Measurements from ENCODE around the gene CLEC5A.
"Not testable (repeated sequence)": the region's sequence is repeated elsewhere in the genome, so short reads cannot be mapped to it uniquely, and the experiment has no call there.

The CLEC5A gene

DNA sequence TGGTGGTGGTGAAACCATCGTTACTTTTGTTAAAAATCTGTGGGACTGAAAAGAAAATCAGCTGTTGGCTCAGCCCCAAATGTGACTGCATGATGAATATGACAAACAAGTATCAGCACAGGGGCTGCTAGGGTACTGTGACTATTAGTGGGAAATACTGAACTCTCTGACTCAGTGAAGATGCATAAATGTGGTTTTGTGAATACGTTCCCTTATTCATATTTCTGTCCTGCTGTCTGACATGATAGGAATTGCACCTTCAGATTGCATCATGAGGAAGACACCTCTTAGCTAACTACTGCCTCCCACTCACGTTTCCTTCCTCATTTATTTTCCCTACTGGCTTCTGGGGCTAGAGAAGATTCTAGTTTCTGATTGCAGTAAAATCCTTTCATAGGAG is 1.4 kb downstream of the CLEC5A start:
- DNase-seq = no peak

DNA sequence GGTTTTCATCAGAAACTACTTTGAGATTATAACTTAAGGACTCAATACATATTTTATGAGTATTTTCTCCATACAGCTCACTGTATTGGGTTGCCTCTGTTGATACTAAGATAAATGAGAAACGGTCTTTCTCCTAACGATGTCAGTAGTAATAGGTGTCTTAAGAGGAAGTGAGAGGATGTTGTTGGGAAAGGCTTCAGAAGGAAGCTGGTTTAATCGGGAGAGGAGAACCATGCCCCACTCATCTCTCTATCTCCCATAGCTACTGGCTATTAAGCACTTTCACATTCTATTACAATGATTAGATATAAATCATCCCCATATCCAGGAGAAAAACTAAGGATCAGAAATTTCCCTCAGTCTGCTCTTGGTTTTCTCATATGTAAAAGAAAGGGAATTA is 2.0 kb downstream of the CLEC5A start:
- DNase-seq = no peak

DNA sequence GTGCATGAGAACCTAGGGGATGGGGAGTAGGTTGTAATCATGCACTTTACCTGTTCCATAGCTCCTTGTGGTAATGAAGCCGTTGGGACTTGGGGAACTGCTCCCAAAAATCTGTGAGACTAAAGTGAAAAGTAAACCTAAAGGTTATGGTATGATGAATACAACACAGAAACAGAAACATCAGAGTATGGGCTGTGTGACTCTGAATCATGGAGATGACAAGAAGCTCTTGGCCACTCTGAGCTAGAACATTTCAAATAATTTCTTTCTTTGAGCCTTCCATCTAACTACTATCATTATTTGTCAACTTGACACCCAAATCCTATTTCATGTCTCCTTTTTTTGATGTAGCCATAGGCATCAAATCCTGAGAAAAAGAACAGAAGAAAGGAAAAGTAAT is 2.9 kb downstream of the CLEC5A start:
- no peak for DNase-seq

DNA sequence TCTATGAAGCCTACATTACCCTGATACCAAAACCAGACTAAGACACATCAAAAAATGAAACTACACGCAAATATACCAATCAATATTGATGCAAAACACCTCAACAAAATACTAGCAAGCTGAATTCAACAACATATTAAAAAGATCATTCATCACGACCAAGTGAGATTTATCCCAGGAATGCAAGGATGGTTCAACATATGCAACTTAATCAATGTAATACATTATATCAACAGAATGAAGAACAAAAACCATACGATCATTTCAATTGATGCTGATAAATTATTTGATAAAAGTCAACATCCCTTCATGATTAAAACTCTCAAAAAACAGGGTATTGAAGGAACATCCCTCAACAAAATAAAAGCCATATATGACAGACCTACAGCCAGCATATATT is 5.7 kb downstream of the CLEC5A start:
- DNase-seq = no peak

DNA sequence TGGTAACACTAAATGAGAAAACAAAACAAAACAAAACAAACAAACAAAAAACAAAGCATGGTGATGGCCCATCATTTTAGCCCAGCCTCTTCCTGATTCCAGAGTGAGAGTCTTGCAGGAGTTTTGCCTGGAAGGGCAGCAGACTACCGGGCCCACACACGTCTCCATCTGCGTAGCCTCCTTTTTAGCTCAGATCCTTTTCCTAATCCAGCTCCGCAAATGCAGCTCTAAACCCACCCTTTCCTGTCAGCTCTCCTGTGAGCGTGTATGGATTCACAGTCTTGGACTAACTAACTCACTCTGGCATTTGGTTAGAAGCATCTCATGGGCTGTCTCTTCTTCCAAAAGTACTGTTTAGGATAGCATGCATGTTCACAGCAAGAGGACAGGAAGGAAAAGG is 16.6 kb downstream of the CLEC5A start:
- DNase-seq = no peak

DNA sequence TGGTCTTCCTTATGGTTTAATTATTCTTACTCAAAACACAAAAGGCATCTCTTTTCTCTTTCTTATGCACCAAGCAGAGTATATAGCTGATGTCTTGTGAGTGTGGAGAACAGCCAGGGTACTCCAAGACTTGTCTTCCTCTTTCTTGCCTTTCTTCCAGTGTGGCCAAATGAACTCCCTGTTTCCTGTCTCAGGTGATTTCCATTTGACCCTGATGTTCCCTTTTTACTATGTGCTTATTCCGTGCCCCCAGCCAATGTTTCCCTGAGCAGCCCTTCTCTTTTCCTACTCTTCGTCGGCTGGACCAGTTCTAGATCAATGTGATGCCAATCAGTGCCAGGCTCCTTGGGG is 18.0 kb downstream of the CLEC5A start:
- no peak for DNase-seq

DNA sequence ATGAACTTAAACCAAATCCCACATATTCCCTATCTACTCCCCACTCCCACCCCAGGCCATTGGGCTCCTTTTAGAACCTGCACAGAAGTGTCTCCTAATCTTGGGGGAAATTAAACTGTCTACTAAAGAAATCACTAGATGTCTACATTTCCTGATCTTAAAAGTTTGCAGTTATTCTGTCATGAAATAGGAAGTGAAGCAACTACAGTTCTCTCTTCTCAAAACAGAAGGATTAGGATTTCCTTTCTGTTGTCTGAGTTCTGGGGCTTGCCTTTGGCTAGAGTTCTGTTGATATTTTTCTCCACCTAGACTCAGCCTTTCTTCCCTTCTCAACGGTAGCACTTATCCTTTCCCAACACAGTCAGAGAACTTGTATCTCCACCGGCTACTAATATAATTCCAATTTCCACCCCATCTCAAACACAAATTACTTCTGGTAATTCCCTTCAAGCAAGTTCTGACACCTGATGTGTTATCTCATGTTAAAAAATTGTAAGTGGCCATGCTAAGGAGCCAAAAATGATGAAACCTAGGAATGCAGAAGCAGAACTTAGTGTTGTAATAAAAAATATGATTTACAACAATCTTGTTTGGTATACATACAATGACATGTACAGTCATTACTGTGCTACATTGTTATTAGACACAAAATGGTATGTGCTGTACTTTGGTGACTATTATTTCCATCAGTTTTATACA is 18.5 kb downstream of the CLEC5A start:
- DNase-seq = no peak

DNA sequence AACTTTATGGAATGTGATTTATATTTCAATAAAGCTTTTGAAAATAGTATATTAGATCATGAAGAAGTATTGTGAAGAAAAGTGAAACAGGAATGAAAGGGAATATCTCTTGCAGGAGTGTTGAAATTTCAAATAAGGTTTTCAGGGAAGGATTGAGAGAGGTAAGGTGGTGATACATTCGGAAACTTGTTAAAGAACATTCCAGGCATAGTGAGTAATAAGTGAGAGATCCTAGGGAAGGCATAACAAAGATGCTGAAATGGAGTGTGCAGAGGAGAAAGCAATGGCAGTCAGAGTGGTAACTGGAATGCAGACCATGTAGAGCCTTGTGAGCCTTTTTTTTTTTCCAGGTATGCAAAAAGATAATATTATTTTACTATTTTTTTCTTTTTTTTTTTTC is 26.5 kb downstream of the CLEC5A start:
- DNase-seq = no peak

DNA sequence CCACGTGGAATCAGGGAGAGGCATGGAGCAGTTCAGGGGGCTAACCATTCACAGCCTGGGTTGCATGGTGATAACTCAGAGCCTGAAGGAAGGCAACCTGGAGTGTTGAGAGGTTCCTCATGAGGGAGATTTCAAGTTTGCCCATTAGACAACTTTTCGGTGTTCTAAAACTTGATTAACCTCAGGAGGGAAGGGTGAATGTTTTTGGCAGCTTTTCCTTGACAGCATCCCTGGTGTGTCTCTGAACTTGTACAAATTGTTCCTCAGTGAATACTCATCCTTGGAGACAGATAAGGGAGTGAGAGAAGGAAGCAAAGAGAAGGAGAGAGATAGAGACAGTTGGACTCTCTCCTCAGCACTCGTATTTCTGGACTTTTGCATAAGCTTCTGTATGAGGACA is 30.7 kb downstream of the CLEC5A start, which contains the start of gene OR9A4:
Gene OR9A4 (plus strand): TSS at position 301 of the 400 bp plus-strand sequence. CDS start 2,477 bp downstream, outside the sequence.
- DNase-seq = no peak

DNA sequence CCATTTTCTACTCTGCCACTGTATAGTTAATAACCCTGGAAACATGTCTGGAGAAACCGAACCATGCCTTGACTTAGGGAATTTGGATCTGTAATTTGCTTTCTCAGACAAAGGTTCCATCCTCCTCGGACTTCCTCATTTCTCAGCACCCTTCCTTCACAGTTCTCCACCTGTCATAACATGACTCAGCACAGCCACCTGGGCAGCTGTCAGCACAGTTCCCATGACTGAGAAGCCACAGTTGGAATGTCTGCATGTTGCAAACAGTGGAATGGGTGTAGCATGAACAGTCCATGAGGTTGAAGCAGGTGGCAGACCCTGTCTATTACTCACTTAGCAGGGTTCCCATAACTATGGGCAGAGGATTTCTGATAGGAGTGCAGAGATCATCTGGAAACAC is 31.2 kb downstream of the CLEC5A start:
- DNase-seq = no peak

DNA sequence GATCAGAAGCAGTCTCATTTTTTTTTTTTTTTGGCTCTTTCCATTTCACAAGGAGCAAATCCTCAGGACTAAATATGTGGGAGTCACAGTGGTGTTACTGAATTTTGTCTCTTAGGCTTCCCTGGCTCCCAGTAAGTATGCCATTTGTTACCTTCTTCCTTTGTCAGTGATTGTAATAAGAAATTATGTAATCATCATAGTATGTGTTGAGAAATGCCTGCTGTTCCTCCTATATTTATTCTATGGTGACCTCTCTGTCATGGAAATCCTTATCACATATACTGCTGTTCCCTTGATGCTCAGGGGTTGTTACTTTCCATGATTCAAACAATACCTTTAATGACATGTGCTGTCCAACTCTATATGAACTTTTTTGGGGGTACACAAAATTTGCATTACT is 35.4 kb downstream of the CLEC5A start:
- no peak for DNase-seq

DNA sequence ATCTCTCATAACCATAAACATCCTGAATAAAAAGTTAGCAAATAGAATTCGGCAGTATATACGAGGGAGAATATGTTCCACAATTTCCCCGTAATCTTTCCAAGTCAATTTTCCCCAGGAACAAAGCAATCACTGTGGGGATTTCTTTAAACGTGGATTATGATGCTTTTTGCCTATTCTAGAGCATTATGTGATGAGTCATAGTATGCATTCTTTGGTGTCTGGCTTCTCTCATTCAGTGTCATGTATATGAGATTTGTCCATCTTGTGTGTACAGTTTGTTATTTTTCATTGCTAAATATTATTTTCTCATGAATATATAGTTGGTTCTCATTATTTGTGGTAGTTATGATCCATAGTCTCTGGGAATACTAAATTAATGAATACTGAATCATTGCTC is 40.5 kb downstream of the CLEC5A start:
- no peak for DNase-seq

DNA sequence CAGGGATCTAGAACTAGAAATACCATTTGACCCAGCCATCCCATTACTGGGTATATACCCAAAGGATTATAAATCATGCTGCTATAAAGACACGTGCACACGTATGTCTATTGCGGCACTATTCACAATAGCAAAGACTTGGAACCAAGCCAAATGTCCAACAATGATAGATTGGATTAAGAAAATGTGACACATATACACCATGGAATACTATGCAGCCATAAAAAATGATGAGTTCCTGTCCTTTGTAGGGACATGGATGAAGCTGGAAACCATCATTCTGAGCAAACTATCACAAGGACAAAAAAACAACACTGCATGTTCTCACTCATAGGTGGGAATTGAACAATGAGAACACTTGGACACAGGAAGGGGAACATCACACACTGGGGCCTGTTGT is 47.4 kb downstream of the CLEC5A start:
- not testable (repeated sequence) for DNase-seq

DNA sequence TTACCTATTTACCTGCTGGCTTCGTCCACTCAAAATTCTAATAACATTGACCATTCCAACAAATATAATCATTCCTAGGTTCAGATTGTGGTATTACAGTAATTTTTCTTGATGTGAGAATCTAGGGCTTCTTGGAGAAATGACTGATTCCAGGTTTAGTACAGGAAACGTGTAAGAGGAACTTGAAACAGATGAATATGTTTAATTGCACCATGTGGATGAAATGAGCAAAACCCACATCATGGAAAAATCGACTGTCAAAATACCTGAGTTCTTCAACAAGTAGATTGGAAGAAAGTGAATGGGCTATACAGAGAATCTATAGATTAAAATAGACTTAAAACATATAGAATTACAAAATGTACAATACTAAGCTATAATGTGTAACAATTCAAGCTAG is 55.4 kb downstream of the CLEC5A start:
- DNase-seq = no peak

DNA sequence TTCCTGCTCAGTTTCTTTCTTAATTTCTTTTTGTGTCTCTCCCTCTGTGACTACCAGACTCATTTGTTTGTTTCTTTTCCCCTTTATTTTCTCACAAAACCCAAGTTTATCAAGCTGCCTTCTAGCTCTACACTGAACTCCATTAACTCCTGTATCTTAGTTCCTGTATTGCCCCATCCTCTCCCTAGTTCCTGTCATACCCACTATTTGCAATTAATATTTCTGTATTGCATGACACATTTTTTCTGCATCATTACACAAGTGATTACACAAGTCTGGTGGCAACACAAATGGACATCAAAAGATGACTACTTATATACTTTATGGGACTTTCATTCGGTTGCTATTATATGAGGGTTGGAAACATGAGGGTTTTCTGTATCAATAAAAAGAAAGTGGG is 57.5 kb downstream of the CLEC5A start:
- no peak for DNase-seq

DNA sequence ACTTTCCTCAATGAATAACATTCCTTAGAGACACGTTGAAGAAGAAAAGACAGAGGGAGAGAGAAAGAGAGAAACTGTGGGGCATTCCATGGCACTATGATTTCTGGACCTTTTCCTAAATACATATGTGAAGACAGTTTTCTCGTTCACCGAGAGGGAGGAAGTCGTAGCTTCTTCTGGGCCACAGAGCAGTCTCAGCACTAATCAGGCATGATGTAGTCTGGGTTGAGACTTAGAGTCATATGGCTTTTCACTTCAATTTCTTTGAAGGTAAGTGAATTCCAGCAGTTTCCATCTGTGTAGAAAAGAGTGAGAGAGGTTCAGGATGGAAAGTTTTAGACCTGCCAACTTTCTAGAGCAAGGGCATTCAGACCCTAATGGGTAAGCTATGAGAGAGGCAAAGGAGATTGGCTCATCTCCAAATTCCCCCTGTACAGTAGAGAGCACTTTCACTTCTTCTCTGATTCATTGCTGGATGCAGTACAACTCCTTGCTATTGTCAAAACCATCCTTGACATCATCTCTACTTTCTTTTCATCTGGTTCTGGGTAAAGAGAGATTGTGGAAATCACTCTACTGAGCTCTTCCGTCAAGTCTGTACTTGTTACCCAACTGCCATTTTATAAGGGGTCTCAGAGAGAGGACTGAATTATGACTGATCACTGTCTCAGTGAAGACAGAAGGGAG is 62.1 kb downstream of the CLEC5A start:
- no peak for DNase-seq

DNA sequence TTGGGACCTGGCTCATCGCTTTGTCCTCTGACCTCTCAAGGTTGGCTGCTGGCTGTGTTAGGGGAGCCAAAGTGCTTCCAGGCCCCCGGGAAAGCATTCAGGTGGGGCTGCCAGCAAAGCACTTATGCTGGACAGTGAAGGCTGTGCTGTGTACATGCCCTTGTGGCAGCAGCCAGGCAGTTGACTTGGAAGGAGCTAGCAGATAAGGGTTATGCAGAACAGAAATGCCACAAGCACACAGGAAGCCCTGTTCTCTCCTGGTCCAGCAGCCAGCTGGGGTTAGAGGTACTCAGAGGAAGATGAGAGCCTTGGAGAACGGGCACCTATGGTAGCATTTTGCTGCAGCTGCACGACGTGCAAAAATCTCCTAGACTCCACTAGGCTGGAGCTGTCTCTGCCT is 65.8 kb downstream of the CLEC5A start:
- DNase-seq = no peak

DNA sequence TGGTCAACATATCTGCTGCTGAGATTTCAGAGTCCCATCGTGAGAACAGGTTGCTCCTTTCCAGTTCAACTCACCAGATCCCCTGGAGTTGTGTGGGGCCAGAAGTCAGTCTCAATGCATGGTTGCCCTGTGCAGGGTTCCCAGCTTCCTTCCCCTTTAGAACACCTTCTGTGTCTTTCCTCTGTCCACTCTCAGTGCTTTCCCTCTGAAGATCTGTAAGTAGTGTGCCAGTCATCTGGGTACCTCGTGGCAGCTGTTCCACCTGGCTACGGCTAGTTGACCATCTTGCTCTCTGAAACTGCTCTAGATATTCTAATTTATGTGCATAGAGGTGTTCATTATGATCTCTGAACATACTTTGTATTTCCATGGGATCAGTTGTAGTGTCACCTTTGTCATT is 69.4 kb downstream of the CLEC5A start:
- DNase-seq = no peak
